Cardiac muscle cell (in vitro differentiated cells and primary cell): ENCODE data around the gene ELFN1. TPM values are rescaled to one million over a fixed set of nuclear protein-coding genes. Genes with fewer than 3 reads are reported as not detected.

Experiments
- DNase-seq, 2 donors: peaks; one replicate each; pipeline versions ENCODE4 v3.0.0 to v3.0.0-alpha.2; 2010 to 2017; ENCODE audit warnings: low read depth in 1 of 2, low spot score in 1 of 2
- H3K27ac ChIP-seq: fragments of 200-600 bp; sonication (generic); 2 replicates; pipeline ENCODE4 v1.5.1; 2016
- H3K27me3 ChIP-seq: fragments of 200-600 bp; sonication (generic); 2 replicates; pipeline ENCODE4 v1.6.0; 2016; ENCODE audit warnings: control low read depth
- H3K36me3 ChIP-seq: fragments of 200-600 bp; sonication (generic); 2 replicates; pipeline ENCODE4 v1.5.1; 2016; ENCODE audit warnings: control low read depth
- H3K4me1 ChIP-seq: fragments of 200-600 bp; sonication (generic); 2 replicates; pipeline ENCODE4 v1.8.1; 2017; ENCODE audit warnings: low read depth, mild to moderate bottlenecking, mixed run types
- H3K4me3 ChIP-seq: fragments of 200-600 bp; sonication (generic); 2 replicates; pipeline ENCODE4 v1.5.1; 2016; ENCODE audit warnings: mild to moderate bottlenecking
- H3K9me3 ChIP-seq: fragments of 200-600 bp; sonication (generic); 2 replicates; pipeline ENCODE4 v1.5.1; 2017; ENCODE audit warnings: low read depth, mild to moderate bottlenecking, control low read depth
- polyA plus RNA-seq: library from polyadenylated mRNA; unstranded; fragments of >200 nt; fragmentation: Nextera tagmentation; extraction: Ambion mirVana; gene quantifications from 2 replicates; pipeline ENCODE4 v1.2.1, GENCODE V29; 2016
- total RNA-seq: library from RNA; depleted of rRNA; stranded (reverse); fragments of >200 nt; gene quantifications from 2 replicates; pipeline ENCODE4 v1.2.3, GENCODE V29; 2016
- TF ChIP-seq, protein P1 (sequence below): IDR thresholded peaks from 2 replicates; pipeline ENCODE4 v1.5.1; 2012; ENCODE audit warnings: low read depth, mild to moderate bottlenecking, low read length

ELFN1 gene
- total and polyA plus RNA-seq, 2 experiments from 2014 or later, result 8.9 to 51.6 TPM

DNA sequence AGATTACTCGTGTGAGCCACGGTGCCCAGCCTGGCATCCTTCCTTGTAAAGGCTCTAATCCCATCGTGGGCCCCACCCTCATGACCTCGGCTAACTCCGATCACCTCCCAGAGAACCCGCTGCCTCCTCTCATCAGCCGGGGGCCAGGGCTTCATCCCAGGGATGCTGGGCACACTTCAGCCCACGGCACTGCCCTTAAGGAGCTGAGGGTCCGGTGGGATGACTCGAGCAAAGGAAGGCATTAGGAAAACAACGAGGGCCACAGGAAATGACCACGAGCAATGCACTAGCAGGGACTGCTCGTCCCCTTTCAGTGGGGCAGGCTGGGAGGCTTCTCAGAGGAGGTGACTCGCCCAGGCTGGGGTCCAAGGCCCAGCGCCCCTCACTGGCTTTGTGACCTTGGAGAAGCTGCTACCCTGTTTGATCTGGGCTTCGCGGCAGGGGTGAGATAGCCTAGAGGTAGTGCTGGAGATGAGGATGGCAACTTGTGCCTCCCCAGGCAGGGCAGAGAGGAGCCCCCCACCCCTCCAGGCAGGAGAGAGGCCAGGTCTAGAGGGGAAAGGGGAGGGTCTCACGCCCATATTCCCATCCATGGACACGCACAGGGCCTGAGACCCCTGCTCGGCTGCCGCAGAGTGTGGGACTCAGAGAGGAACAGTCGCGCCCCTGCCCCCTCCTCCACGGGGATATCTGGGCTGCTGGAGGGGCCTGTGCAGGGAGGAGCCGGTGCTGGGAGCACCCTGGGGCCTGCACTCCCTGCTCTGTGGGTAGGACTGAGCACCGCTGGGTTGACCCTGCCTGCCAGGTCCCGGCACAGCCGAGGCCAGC is 26.8 kb downstream of the ELFN1 start:
- Histone ChIP-seq H3K4me3 (no peak overlapping the region), H3K4me1 (peaks cover 14% of the 10 kb centered on the region), H3K9me3 (no peaks in the 10 kb centered on the region), H3K27me3 (no peaks in the 10 kb centered on the region), H3K36me3 (no peaks in the 10 kb centered on the region), H3K27ac (no peak overlapping the region)
- no peak for DNase-seq
- TF ChIP-seq, protein P1, sequence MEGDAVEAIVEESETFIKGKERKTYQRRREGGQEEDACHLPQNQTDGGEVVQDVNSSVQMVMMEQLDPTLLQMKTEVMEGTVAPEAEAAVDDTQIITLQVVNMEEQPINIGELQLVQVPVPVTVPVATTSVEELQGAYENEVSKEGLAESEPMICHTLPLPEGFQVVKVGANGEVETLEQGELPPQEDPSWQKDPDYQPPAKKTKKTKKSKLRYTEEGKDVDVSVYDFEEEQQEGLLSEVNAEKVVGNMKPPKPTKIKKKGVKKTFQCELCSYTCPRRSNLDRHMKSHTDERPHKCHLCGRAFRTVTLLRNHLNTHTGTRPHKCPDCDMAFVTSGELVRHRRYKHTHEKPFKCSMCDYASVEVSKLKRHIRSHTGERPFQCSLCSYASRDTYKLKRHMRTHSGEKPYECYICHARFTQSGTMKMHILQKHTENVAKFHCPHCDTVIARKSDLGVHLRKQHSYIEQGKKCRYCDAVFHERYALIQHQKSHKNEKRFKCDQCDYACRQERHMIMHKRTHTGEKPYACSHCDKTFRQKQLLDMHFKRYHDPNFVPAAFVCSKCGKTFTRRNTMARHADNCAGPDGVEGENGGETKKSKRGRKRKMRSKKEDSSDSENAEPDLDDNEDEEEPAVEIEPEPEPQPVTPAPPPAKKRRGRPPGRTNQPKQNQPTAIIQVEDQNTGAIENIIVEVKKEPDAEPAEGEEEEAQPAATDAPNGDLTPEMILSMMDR, result no peak

DNA sequence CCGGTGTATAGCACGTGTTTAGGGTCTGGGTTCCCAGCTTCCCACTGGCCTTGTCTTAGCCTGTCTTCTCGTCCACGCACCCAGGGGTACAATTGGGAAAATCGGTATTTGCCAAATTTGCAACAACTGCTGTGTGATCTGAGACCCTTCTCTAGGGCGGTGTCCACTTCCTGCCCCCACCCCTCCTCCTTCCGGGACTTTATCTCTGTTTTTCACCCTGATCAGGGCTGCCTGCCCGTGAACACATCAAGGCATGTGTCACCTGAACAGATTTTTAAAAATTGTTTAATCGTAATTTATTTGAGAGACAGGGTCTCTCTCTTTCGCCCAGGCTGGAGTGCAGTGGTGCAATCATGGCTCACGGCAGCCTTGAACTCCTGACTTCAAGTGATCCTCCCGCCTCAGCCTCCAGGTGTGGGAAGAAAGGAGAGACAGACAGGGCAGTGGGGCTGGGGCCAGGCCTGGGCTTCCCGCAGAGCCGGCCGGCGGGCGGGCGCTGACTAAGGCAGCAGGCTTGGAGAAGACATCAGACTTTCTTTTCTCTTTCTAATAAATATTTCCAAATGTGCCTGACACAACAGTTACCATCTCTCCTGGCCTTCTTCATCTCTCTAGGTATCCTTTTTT is 27.5 kb downstream of the ELFN1 start:
- no peak for DNase-seq
- Histone ChIP-seq H3K27ac (no peak overlapping the region), H3K27me3 (no peaks in the 10 kb centered on the region), H3K4me1 (peaks cover 14% of the 10 kb centered on the region), H3K36me3 (no peaks in the 10 kb centered on the region), H3K9me3 (no peaks in the 10 kb centered on the region), H3K4me3 (no peak overlapping the region)
- TF ChIP-seq, protein P1, result no peak

DNA sequence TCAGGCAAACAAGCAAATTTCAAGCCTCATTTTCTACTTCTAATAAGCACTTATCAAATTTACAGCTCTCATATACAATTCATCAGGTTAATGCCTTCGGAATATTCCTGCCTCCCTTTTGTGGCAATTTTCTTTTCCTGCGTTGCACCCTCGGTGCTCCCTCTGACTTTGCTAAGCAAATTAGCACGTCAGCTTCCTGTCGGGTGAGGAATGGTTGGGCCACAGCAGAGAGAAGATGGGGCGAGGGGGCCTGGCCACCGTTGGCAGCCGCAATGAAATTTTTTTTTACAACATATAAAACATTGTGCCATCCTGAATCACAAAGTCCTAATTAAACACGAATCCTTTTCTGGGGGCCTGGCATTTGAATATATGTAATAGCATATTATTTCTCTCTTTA is 28.1 kb downstream of the ELFN1 start:
- H3K9me3 ChIP-seq, result no peaks in the 10 kb centered on the region
- H3K27ac ChIP-seq, result no peak overlapping the region
- DNase-seq, result no peak
- no peaks in the 10 kb centered on the region for H3K27me3 ChIP-seq
- H3K4me1 ChIP-seq, result peaks cover 14% of the 10 kb centered on the region
- TF ChIP-seq, protein P1, result no peak
- no peak overlapping the region for H3K4me3 ChIP-seq
- H3K36me3 ChIP-seq, result no peaks in the 10 kb centered on the region

DNA sequence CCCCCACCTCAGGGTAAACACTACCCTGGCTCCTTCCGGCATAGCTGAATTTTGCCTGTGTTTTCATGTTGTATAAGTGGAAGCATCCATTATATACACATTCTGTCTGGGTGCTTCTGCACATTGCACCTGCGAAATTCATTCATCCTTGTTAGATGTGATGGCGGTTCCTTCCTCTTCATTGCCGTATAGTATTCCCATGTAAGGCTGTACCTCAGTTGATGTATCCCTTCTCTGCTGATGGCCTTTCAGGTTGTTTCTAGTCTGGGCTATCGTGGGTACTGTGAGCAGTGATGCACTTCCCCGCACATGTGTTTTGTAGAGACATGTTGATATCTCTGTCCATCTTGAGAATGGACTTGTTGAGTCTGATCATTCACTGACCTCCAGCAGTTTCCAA is 28.9 kb downstream of the ELFN1 start:
- Histone ChIP-seq H3K36me3 (no peaks in the 10 kb centered on the region), H3K4me1 (peaks cover 12% of the 10 kb centered on the region), H3K27me3 (no peaks in the 10 kb centered on the region), H3K9me3 (no peaks in the 10 kb centered on the region), H3K27ac (no peak overlapping the region), H3K4me3 (no peak overlapping the region)
- DNase-seq, result no peak
- TF ChIP-seq, protein P1, result no peak

DNA sequence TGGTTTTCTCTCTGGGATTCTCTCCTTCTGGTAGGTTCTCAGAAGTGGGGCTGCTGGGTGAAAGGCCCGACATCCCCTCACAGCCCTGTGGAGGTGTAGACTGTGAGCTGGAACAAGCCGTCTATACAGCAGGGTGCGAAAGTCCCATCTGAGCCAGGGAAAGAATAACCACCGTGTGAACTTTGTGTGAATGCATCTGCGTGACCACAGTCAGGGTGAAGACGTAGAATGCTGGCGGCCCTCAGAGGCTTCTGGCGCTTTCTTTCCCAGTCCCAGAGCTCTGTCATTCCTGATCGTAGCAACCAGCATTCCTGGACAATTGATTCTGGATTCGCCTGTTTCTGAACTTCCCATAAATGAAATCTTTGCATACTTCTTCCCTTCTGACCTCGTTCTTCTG is 30.0 kb downstream of the ELFN1 start:
- Histone ChIP-seq H3K27me3 (no peaks in the 10 kb centered on the region), H3K4me1 (peaks cover 2% of the 10 kb centered on the region), H3K4me3 (no peak overlapping the region), H3K36me3 (no peaks in the 10 kb centered on the region), H3K9me3 (no peaks in the 10 kb centered on the region), H3K27ac (no peak overlapping the region)
- no peak for DNase-seq
- TF ChIP-seq, protein P1, result no peak
